ENCODE measurements around the gene MET. TPM values are rescaled to one million over a fixed set of nuclear protein-coding genes. Genes with fewer than 3 reads are reported as not detected.
"Not testable (repeated sequence)": the region's sequence is repeated elsewhere in the genome, so short reads cannot be mapped to it uniquely, and the experiment has no call there.

Gene MET
- total and polyA plus RNA-seq, 2 donors from 2014 or later = 13.4 to 225 TPM

- intact Hi-C loops (cut with DNase I) = no loop called here
- no peak overlapping the region for H3K9ac ChIP-seq (ENCODE audit: low read length in 3 of 3)
- no peak for DNase-seq
- no peaks in the 10 kb centered on the region for H3K9me3 ChIP-seq (ENCODE audit: control insufficient read depth in 2 of 3, insufficient read depth in 1 of 3, low read length in 3 of 3)
- FAIRE-seq = no peak
- H3K4me1 ChIP-seq (ENCODE audit: control insufficient read depth in 2 of 3, insufficient read depth in 2 of 3, low read depth in 1 of 3, low read length in 3 of 3) = no peaks in the 10 kb centered on the region
- no peak overlapping the region for H3K27ac ChIP-seq (ENCODE audit: low read depth in 2 of 2, low read length in 2 of 2)
- H3K4me3 ChIP-seq (ENCODE audit: low read length in 3 of 3) = no peak overlapping the region
- TF ChIP-seq CTCF (IDR thresholded peaks at IDR 0.05; ENCODE audit: borderline replicate concordance, extremely low read depth, insufficient read depth) = no peak
- H3K36me3 ChIP-seq (ENCODE audit: control insufficient read depth in 2 of 3, insufficient read depth in 3 of 3, low read length in 3 of 3) = peaks cover 0 to 4% (median 0%) of the 10 kb centered on the region in 3 donors
- no peaks in the 10 kb centered on the region for H3K27me3 ChIP-seq (ENCODE audit: control insufficient read depth, insufficient read depth, low read length)
Observed at GRCh38 chr7:116753130-116753529, 81.1 kb downstream of the MET start.

- H3K9ac ChIP-seq (ENCODE audit: low read length in 3 of 3) = no peak overlapping the region
- FAIRE-seq (no peak), DNase-seq (no peak)
- no peak overlapping the region for H3K27ac ChIP-seq (ENCODE audit: low read depth in 2 of 2, low read length in 2 of 2)
- peaks cover 0 to 4% (median 0%) of the 10 kb centered on the region in 3 donors for H3K36me3 ChIP-seq (ENCODE audit: control insufficient read depth in 2 of 3, insufficient read depth in 3 of 3, low read length in 3 of 3)
- H3K9me3 ChIP-seq (ENCODE audit: control insufficient read depth in 2 of 3, insufficient read depth in 1 of 3, low read length in 3 of 3) = no peaks in the 10 kb centered on the region
- intact Hi-C loops (cut with DNase I) = no loop called here
- H3K4me3 ChIP-seq (ENCODE audit: low read length in 3 of 3) = no peak overlapping the region
- TF ChIP-seq CTCF (IDR thresholded peaks at IDR 0.05; ENCODE audit: borderline replicate concordance, extremely low read depth, insufficient read depth) = no peak
- no peaks in the 10 kb centered on the region for H3K27me3 ChIP-seq (ENCODE audit: control insufficient read depth, insufficient read depth, low read length)
- H3K4me1 ChIP-seq (ENCODE audit: control insufficient read depth in 2 of 3, insufficient read depth in 2 of 3, low read depth in 1 of 3, low read length in 3 of 3) = no peaks in the 10 kb centered on the region
Observed at GRCh38 chr7:116754186-116754585, 82.2 kb downstream of the MET start.

GRCh38 chr7:116757283-116757682, 85.3 kb downstream of the MET start:
- no peak overlapping the region for H3K27ac ChIP-seq (ENCODE audit: low read depth in 2 of 2, low read length in 2 of 2)
- FAIRE-seq = no peak
- intact Hi-C loops (cut with DNase I) = no loop called here

GRCh38 chr7:116759642-116760041, 87.6 kb downstream of the MET start:
- intact Hi-C loops (cut with DNase I); FAIRE-seq; H3K27ac ChIP-seq (ENCODE audit: low read depth in 2 of 2, low read length in 2 of 2); H3K4me3 ChIP-seq (ENCODE audit: low read length in 3 of 3); H3K36me3 ChIP-seq (ENCODE audit: control insufficient read depth in 2 of 3, insufficient read depth in 3 of 3, low read length in 3 of 3); H3K9me3 ChIP-seq (ENCODE audit: control insufficient read depth in 2 of 3, insufficient read depth in 1 of 3, low read length in 3 of 3); H3K9ac ChIP-seq (ENCODE audit: low read length in 3 of 3); H3K4me1 ChIP-seq (ENCODE audit: control insufficient read depth in 2 of 3, insufficient read depth in 2 of 3, low read depth in 1 of 3, low read length in 3 of 3); H3K27me3 ChIP-seq (ENCODE audit: control insufficient read depth, insufficient read depth, low read length); DNase-seq: not testable (repeated sequence)

More at GRCh38 chr7:116757283-116757682, 85.3 kb downstream of the MET start:
- no peak for TF ChIP-seq CTCF (IDR thresholded peaks at IDR 0.05; ENCODE audit: borderline replicate concordance, extremely low read depth, insufficient read depth)
- Histone ChIP-seq H3K4me3 (ENCODE audit: low read length in 3 of 3) (no peak overlapping the region), H3K9me3 (ENCODE audit: control insufficient read depth in 2 of 3, insufficient read depth in 1 of 3, low read length in 3 of 3) (no peaks in the 10 kb centered on the region), H3K9ac (ENCODE audit: low read length in 3 of 3) (no peak overlapping the region), H3K27me3 (ENCODE audit: control insufficient read depth, insufficient read depth, low read length) (no peaks in the 10 kb centered on the region), H3K4me1 (ENCODE audit: control insufficient read depth in 2 of 3, insufficient read depth in 2 of 3, low read depth in 1 of 3, low read length in 3 of 3) (no peaks in the 10 kb centered on the region), H3K36me3 (ENCODE audit: control insufficient read depth in 2 of 3, insufficient read depth in 3 of 3, low read length in 3 of 3) (peaks cover 0 to 4% (median 0%) of the 10 kb centered on the region in 3 donors)
- DNase-seq = no peak
